Stimulated activated CD4-positive, alpha-beta T cell treated with anti-CD3 and anti-CD28 coated beads, Interleukin-4, amount 100 ng/mL, for 1 hour (primary cell): Measurements from ENCODE around the gene CTAGE1.

Source experiments
- DNase-seq: peaks from one replicate; pipeline ENCODE4 v3.0.0-alpha.2; 2020

CTAGE1 gene

GRCh38 chr18:22387364-22387763 is 30.4 kb downstream of the CTAGE1 start:
- no peak for DNase-seq

- DNase-seq, result no peak
Observed at GRCh38 chr18:22385718-22386117, 32.0 kb downstream of the CTAGE1 start.

- DNase-seq, result no peak
Observed at GRCh38 chr18:22378672-22379282, 38.9 kb downstream of the CTAGE1 start.

- DNase-seq, result no peak
Observed at GRCh38 chr18:22377769-22378168, 39.9 kb downstream of the CTAGE1 start.

GRCh38 chr18:22370414-22370813 is 47.3 kb downstream of the CTAGE1 start:
- DNase-seq, result no peak

GRCh38 chr18:22368021-22368420 is 49.7 kb downstream of the CTAGE1 start:
- no peak for DNase-seq

- DNase-seq, result no peak
Observed at GRCh38 chr18:22367303-22367702, 50.4 kb downstream of the CTAGE1 start.

GRCh38 chr18:22363867-22364463 is 53.8 kb downstream of the CTAGE1 start:
- no peak for DNase-seq
